A673 (cell line): ENCODE measurements around the gene GCGR. TPM values are rescaled to one million over a fixed set of nuclear protein-coding genes. Genes with fewer than 3 reads are reported as not detected.
A peak's percentile ranks its signal among the peaks of the same experiment; 100 is the strongest.

Source experiments
- Bru-seq: library from RNA; stranded (reverse); fragments of 400-500 nt; gene quantifications from one replicate; lab custom pipeline; 2021; lab: Mats Ljungman, UMichigan
- BruChase-seq, 2 experiments: library from RNA; stranded (reverse); fragments of 400-500 nt; gene quantifications; one replicate each; lab custom pipeline; 2021; lab: Mats Ljungman, UMichigan
- BruUV-seq: library from RNA; stranded (reverse); fragments of 400-500 nt; replicated peaks from 2 replicates; lab custom pipeline; 2021; lab: Mats Ljungman, UMichigan
- CTCF ChIA-PET: fragments of 300-600 bp; sonication (Branson Sonifier 250); formaldehyde crosslinking; loops from one replicate; lab custom pipeline; 2022; ENCODE audit warnings: antibody characterized with exemption; lab: Charles Lee
- POLR2A ChIA-PET: fragments of 300-600 bp; sonication (Branson Sonifier 250); formaldehyde crosslinking; loops from one replicate; lab custom pipeline; 2022; ENCODE audit warnings: antibody characterized with exemption; ENCODE audit not compliant: low non-redundant PET; lab: Charles Lee
- DNase-seq: peaks from one replicate; pipeline ENCODE4 v3.0.0-alpha.2; 2015; ENCODE audit warnings: low spot score
- H3K27ac ChIP-seq: fragments of 200-600 bp; sonication (generic); 2 replicates; pipeline ENCODE4 v1.5.1; 2016; ENCODE audit warnings: mixed run types, low read depth, mild to moderate bottlenecking, mixed read lengths, antibody characterized with exemption, low read length; ENCODE audit not compliant: poor library complexity, severe bottlenecking
- H3K27me3 ChIP-seq: fragments of 200-600 bp; sonication (generic); replicated peaks from 2 replicates; pipeline ENCODE4 v1.6.1; 2017; ENCODE audit warnings: mixed run types, low read depth, mild to moderate bottlenecking, mixed read lengths, antibody characterized with exemption, low read length; ENCODE audit not compliant: insufficient read depth, poor library complexity
- H3K36me3 ChIP-seq: fragments of 200-600 bp; sonication (generic); 2 replicates; pipeline ENCODE4 v1.6.1; 2016; ENCODE audit warnings: mixed run types, mild to moderate bottlenecking, mixed read lengths, antibody characterized with exemption, low read length; ENCODE audit not compliant: insufficient read depth, poor library complexity, severe bottlenecking
- H3K4me1 ChIP-seq: fragments of 200-600 bp; sonication (generic); 2 replicates; pipeline ENCODE4 v1.6.1; 2017; ENCODE audit warnings: mixed run types, mild to moderate bottlenecking, mixed read lengths, antibody characterized with exemption, low read length; ENCODE audit not compliant: insufficient read depth, poor library complexity, severe bottlenecking
- H3K4me3 ChIP-seq: fragments of 200-600 bp; sonication (generic); 2 replicates; pipeline ENCODE4 v1.5.1; 2016; ENCODE audit warnings: low read depth, mixed run types, mild to moderate bottlenecking, mixed read lengths, low read length; ENCODE audit not compliant: poor library complexity, severe bottlenecking
- H3K9me3 ChIP-seq: fragments of 200-600 bp; sonication (generic); 2 replicates; pipeline ENCODE4 v1.6.1; 2016; ENCODE audit warnings: mixed run types, low read depth, mild to moderate bottlenecking, mixed read lengths, antibody characterized with exemption, low read length; ENCODE audit not compliant: poor library complexity, severe bottlenecking
- CTCF ChIP-seq: fragments of 300-800, 200-600 bp; sonication (generic); conservative IDR thresholded peaks from 2 replicates; pipeline ENCODE4 v1.5.1; 2017; ENCODE audit warnings: low read depth, mild to moderate bottlenecking, antibody characterized with exemption, low read length, moderate library complexity, mixed read lengths
- EZH2 ChIP-seq: fragments of 200-600 bp; sonication (generic); IDR thresholded peaks from 2 replicates; pipeline ENCODE4 v1.6.1; 2017; ENCODE audit warnings: borderline replicate concordance, low read depth, mild to moderate bottlenecking, mixed read lengths, antibody characterized with exemption, low read length; ENCODE audit not compliant: poor library complexity, severe bottlenecking
- intact Hi-C: fragments of 100-400 bp; cut with micrococcal nuclease; formaldehyde crosslinking; loops from one replicate; pipeline ENCODE4 v1.10.0; 2022; ENCODE audit not compliant: unreplicated experiment
- long read RNA-seq: library from polyadenylated mRNA; stranded (forward); transcript quantifications from one replicate; pipeline ENCODE4 v2.0.0, GENCODE V29; 2022
- total RNA-seq: library from RNA; stranded (reverse); gene quantifications from 2 replicates; pipeline ENCODE4 v1.2.3, GENCODE V29; 2021

Gene GCGR
- total RNA-seq (not detected in 2 replicates), Bru-seq, nascent RNA (not detected), BruChase-seq, experiment 1, labeled RNA remaining after a 2-hour chase (not detected), BruChase-seq, experiment 2, labeled RNA remaining after a 6-hour chase (percentile 17 among the genes with signal in this experiment)
- long read RNA-seq, result 0 reads

- TF ChIP-seq CTCF (no peak), EZH2 (peak; percentile 48)
- POLR2A ChIA-PET, result no interaction called here
- peak within 1 kb of the TSS; percentile 7 for H3K4me3 ChIP-seq
- H3K27ac ChIP-seq, result no peak within 1 kb of the TSS
- CTCF ChIA-PET, result no interaction called here
- BruUV-seq, result no TSS peak
- H3K4me1 ChIP-seq, result no peaks in the 10 kb centered on the region
- peaks cover 90% of the 10 kb centered on the region for H3K27me3 ChIP-seq
- no peaks in the 10 kb centered on the region for H3K36me3 ChIP-seq
- H3K9me3 ChIP-seq, result no peaks in the 10 kb centered on the region
- DNase-seq, result no peak
- intact Hi-C loops, result no loop called here
Measured at GRCh38 chr17:81803728-81804558, at the start of gene GCGR. GCGR (plus strand) TSS chr17:81804150; CDS start chr17:81809019, 4,869 bp downstream.

DNA sequence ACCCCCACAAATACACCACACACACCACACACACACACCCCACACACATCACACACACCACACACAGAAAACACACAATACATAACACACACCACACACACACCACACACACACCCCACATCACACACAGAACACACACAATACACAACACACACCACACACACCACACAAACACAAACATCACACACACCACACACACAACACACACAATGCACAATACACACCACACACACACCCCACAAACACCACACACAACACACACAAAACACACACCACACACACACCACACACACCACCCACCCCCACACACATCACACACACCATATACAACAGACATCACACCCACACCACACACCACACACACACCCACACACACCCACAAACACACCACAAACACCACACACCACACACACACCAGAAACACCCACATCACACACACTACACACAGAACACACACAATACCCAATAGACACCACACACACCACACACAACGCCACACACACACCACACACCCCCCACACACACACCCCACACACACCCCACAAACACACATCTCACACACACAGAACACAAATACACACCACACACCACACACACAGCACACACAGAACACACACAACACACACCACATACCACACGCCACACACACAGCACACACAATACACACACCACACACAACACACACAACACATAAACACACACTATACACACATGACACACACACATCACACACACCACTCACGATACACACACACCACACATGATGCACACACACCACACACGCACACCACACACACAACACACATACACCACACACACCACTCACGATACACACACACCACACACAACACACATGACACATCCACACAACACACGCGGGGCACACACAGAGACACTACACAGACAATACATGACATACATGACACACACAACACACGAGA is 11.0 kb upstream of the GCGR start:
- Histone ChIP-seq H3K27me3 (no peaks in the 10 kb centered on the region), H3K4me3 (no peak overlapping the region), H3K27ac (no peak overlapping the region), H3K4me1 (no peaks in the 10 kb centered on the region), H3K36me3 (no peaks in the 10 kb centered on the region), H3K9me3 (no peaks in the 10 kb centered on the region)
- no peak for DNase-seq
- TF ChIP-seq CTCF, result no peak
- TF ChIP-seq EZH2, result no peak
- CTCF ChIA-PET, result no interaction called here
- no TSS peak for BruUV-seq
- intact Hi-C loops, result no loop called here
- POLR2A ChIA-PET, result no interaction called here

- BruUV-seq, result no TSS peak
- H3K4me3 ChIP-seq, result no peak overlapping the region
- no peaks in the 10 kb centered on the region for H3K4me1 ChIP-seq
- H3K9me3 ChIP-seq, result no peaks in the 10 kb centered on the region
- ChIA-PET POLR2A (no interaction called here), CTCF (no interaction called here)
- intact Hi-C loops, result no loop called here
- no peaks in the 10 kb centered on the region for H3K27me3 ChIP-seq
- no peak overlapping the region for H3K27ac ChIP-seq
- no peak for DNase-seq
- H3K36me3 ChIP-seq, result no peaks in the 10 kb centered on the region
- TF ChIP-seq CTCF (no peak), EZH2 (no peak)
Measured at GRCh38 chr17:81794074-81794476, 9.9 kb upstream of the GCGR start.
